ENCODE results near the gene TP73.
A peak's percentile ranks its signal among the peaks of the same experiment; 100 is the strongest.

TP73 gene

DNA sequence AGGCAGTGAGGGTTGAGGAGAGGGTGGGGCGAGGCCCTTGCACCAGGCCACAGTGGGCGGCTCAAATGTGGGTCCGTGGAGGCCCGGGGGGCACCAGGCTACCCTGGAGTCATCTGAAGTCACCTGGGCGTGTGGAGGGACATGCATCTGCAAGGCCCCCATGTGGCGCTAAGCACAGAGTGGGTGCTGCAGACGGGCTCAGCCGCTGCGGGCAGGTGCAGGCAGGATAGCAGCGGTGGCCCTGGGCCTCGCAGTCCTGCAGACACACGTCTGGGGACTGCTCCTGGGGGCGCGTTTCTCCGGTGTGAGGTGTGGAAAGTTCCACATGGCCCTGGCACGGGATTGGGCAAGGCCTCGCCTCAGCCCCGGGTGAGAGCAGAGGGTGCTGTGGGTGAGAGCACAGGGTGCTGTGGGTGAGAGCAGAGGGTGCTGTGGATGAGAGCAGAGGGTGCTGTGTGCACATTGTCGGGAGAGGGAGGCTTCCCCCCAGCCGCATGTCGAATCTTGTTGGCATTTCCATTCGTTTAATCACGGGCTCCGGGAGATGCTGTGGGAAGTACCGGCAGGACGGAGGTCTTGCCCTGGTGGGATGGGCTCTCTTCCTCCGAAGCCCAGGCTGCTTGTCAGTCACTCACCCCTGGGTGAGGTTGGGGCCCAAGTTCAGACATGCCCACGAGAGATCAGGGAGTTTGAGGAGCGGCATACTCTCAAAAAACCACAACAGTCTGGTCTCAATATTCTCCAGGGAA, 46.5 kb downstream of the TP73 start:
- peaks cover 0 to 10% (median 4%) of the 10 kb centered on the region in 5 experiments for H3K27me3 ChIP-seq (replicated peaks in 2 of 5; ENCODE audit: control insufficient read depth in 4 of 5, insufficient read depth in 5 of 5, low read length in 4 of 5)
- WGBS (ENCODE audit: insufficient coverage), result 93% methylated on average over 23 of the region's 29 CpGs
- CTCF ChIA-PET, result interaction anchor here (1.0 to 1.1 kb wide), 2 partner anchors 12 to 16 kb away, joined by 3 to 4 read pairs; no protein-coding TSS in a partner anchor
- no peak for DNase-seq
- peaks cover 0 to 7% (median 5%) of the 10 kb centered on the region in 4 experiments for H3K4me1 ChIP-seq (ENCODE audit: control extremely low read depth in 1 of 4, control insufficient read depth in 4 of 4, insufficient read depth in 4 of 4, low read length in 3 of 4)
- H3K36me3 ChIP-seq (ENCODE audit: control insufficient read depth in 4 of 4, insufficient read depth in 4 of 4, low read length in 3 of 4), result no peaks in the 10 kb centered on the region
- H3K9me3 ChIP-seq (ENCODE audit: control extremely low read depth in 1 of 5, control insufficient read depth in 4 of 5, insufficient read depth in 2 of 5, low read depth in 1 of 5, low read length in 4 of 5), result no peaks in the 10 kb centered on the region
- POLR2A ChIA-PET, result no interaction called here
- H3K27ac ChIP-seq (ENCODE audit: insufficient read depth in 1 of 2, low read depth in 1 of 2, low read length in 2 of 2, poor library complexity in 1 of 2, severe bottlenecking in 2 of 2), result no peak overlapping the region
- no peak overlapping the region for H3K4me3 ChIP-seq (ENCODE audit: control insufficient read depth in 1 of 7, extremely low read depth in 1 of 7, insufficient read depth in 4 of 7, low read depth in 2 of 7, low read length in 6 of 7)

- 85% methylated on average over 12 of the region's 18 CpGs for WGBS (ENCODE audit: insufficient coverage)
- H3K9me3 ChIP-seq (ENCODE audit: control extremely low read depth in 1 of 5, control insufficient read depth in 4 of 5, insufficient read depth in 2 of 5, low read depth in 1 of 5, low read length in 4 of 5), result no peaks in the 10 kb centered on the region
- H3K4me3 ChIP-seq (ENCODE audit: control insufficient read depth in 1 of 7, extremely low read depth in 1 of 7, insufficient read depth in 4 of 7, low read depth in 2 of 7, low read length in 6 of 7), result no peak overlapping the region
- H3K27ac ChIP-seq (ENCODE audit: insufficient read depth in 1 of 2, low read depth in 1 of 2, low read length in 2 of 2, poor library complexity in 1 of 2, severe bottlenecking in 2 of 2), result no peak overlapping the region
- H3K27me3 ChIP-seq (replicated peaks in 2 of 5; ENCODE audit: control insufficient read depth in 4 of 5, insufficient read depth in 5 of 5, low read length in 4 of 5), result peaks cover 0 to 10% (median 4%) of the 10 kb centered on the region in 5 experiments
- CTCF ChIA-PET, result interaction anchor here (1.0 to 1.1 kb wide), 2 partner anchors 13 to 15 kb away, joined by 3 to 4 read pairs; no protein-coding TSS in a partner anchor
- peaks cover 0 to 15% (median 10%) of the 10 kb centered on the region in 4 experiments for H3K4me1 ChIP-seq (ENCODE audit: control extremely low read depth in 1 of 4, control insufficient read depth in 4 of 4, insufficient read depth in 4 of 4, low read length in 3 of 4)
- DNase-seq, result no peak
- no peaks in the 10 kb centered on the region for H3K36me3 ChIP-seq (ENCODE audit: control insufficient read depth in 4 of 4, insufficient read depth in 4 of 4, low read length in 3 of 4)
- POLR2A ChIA-PET, result no interaction called here
These were observed 47.3 kb downstream of the TP73 start for GRCh38 chr1:3699596-3699995.

- 87% methylated on average over 7 of the region's 10 CpGs for WGBS (ENCODE audit: insufficient coverage)
- DNase-seq, result no peak
- no peaks in the 10 kb centered on the region for H3K36me3 ChIP-seq (ENCODE audit: control insufficient read depth in 4 of 4, insufficient read depth in 4 of 4, low read length in 3 of 4)
- POLR2A ChIA-PET, result no interaction called here
- no peaks in the 10 kb centered on the region for H3K9me3 ChIP-seq (ENCODE audit: control extremely low read depth in 1 of 5, control insufficient read depth in 4 of 5, insufficient read depth in 2 of 5, low read depth in 1 of 5, low read length in 4 of 5)
- no peak overlapping the region for H3K27ac ChIP-seq (ENCODE audit: insufficient read depth in 1 of 2, low read depth in 1 of 2, low read length in 2 of 2, poor library complexity in 1 of 2, severe bottlenecking in 2 of 2)
- H3K4me1 ChIP-seq (ENCODE audit: control extremely low read depth in 1 of 4, control insufficient read depth in 4 of 4, insufficient read depth in 4 of 4, low read length in 3 of 4), result peaks cover 0 to 13% (median 9%) of the 10 kb centered on the region in 4 experiments
- CTCF ChIA-PET, result no interaction called here
- H3K4me3 ChIP-seq (ENCODE audit: control insufficient read depth in 1 of 7, extremely low read depth in 1 of 7, insufficient read depth in 4 of 7, low read depth in 2 of 7, low read length in 6 of 7), result no peak overlapping the region
- peaks cover 0 to 10% (median 4%) of the 10 kb centered on the region in 5 experiments for H3K27me3 ChIP-seq (replicated peaks in 2 of 5; ENCODE audit: control insufficient read depth in 4 of 5, insufficient read depth in 5 of 5, low read length in 4 of 5)
These were observed 48.3 kb downstream of the TP73 start for GRCh38 chr1:3700631-3701030.

GRCh38 chr1:3702528-3702927, 50.2 kb downstream of the TP73 start:
- 88% methylated on average over 11 of the region's 19 CpGs for WGBS (ENCODE audit: insufficient coverage)
- no peak for DNase-seq
- POLR2A ChIA-PET, result no interaction called here
- Histone ChIP-seq H3K4me1 (ENCODE audit: control extremely low read depth in 1 of 4, control insufficient read depth in 4 of 4, insufficient read depth in 4 of 4, low read length in 3 of 4) (peaks cover 0 to 11% (median 9%) of the 10 kb centered on the region in 4 experiments), H3K4me3 (ENCODE audit: control insufficient read depth in 1 of 7, extremely low read depth in 1 of 7, insufficient read depth in 4 of 7, low read depth in 2 of 7, low read length in 6 of 7) (no peak overlapping the region), H3K36me3 (ENCODE audit: control insufficient read depth in 4 of 4, insufficient read depth in 4 of 4, low read length in 3 of 4) (no peaks in the 10 kb centered on the region), H3K9me3 (ENCODE audit: control extremely low read depth in 1 of 5, control insufficient read depth in 4 of 5, insufficient read depth in 2 of 5, low read depth in 1 of 5, low read length in 4 of 5) (no peaks in the 10 kb centered on the region), H3K27me3 (replicated peaks in 2 of 5; ENCODE audit: control insufficient read depth in 4 of 5, insufficient read depth in 5 of 5, low read length in 4 of 5) (peaks cover 0 to 22% (median 3%) of the 10 kb centered on the region in 5 experiments), H3K27ac (ENCODE audit: insufficient read depth in 1 of 2, low read depth in 1 of 2, low read length in 2 of 2, poor library complexity in 1 of 2, severe bottlenecking in 2 of 2) (no peak overlapping the region)
- CTCF ChIA-PET, result no interaction called here

DNA sequence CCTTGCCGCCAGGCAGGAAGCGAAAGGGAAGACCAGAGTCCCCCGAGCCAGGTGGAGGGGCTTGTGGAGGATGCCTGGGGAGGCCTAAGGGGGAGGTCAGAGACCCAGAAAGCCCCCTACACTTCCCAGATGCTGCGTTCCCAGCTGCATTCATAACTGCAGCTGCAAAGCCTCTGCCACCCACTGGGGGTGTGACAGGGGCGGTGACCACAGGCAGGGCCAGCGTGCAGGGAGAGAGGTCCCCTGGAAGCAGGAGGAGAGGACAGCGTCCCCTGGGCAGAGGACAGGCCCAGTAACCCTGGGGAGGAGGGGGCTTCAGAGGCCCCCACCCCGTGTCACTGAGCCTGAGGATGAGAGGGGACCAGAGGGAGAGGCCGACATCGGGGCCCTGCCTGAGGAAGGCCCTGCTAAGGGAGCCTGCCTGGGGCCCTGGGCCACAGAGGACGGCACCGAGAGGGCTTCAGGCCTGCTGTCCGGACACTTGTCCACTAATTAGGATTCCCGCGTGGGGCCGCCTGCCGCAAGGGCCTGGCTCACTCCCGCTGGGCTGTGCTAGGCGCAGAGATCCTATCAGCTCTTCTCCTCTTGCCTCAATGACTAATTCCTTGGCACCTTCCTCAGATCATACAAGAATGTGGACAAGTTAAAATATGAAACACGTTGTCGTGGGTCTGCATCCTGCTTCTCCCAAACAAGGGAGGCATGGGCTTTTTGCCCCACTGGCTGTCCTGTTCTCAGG, 50.8 kb downstream of the TP73 start:
- ChIA-PET CTCF (interaction anchor here (0.8 to 1.0 kb wide), 2 partner anchors 17 to 24 kb away, joined by 4 read pairs; no protein-coding TSS in a partner anchor), POLR2A (no interaction called here)
- Histone ChIP-seq H3K36me3 (ENCODE audit: control insufficient read depth in 4 of 4, insufficient read depth in 4 of 4, low read length in 3 of 4) (no peaks in the 10 kb centered on the region), H3K27me3 (replicated peaks in 2 of 5; ENCODE audit: control insufficient read depth in 4 of 5, insufficient read depth in 5 of 5, low read length in 4 of 5) (peaks cover 0 to 28% (median 7%) of the 10 kb centered on the region in 5 experiments), H3K9me3 (ENCODE audit: control extremely low read depth in 1 of 5, control insufficient read depth in 4 of 5, insufficient read depth in 2 of 5, low read depth in 1 of 5, low read length in 4 of 5) (no peaks in the 10 kb centered on the region), H3K4me1 (ENCODE audit: control extremely low read depth in 1 of 4, control insufficient read depth in 4 of 4, insufficient read depth in 4 of 4, low read length in 3 of 4) (peaks cover 0 to 11% (median 9%) of the 10 kb centered on the region in 4 experiments), H3K4me3 (ENCODE audit: control insufficient read depth in 1 of 7, extremely low read depth in 1 of 7, insufficient read depth in 4 of 7, low read depth in 2 of 7, low read length in 6 of 7) (no peak overlapping the region), H3K27ac (ENCODE audit: insufficient read depth in 1 of 2, low read depth in 1 of 2, low read length in 2 of 2, poor library complexity in 1 of 2, severe bottlenecking in 2 of 2) (no peak overlapping the region)
- WGBS (ENCODE audit: insufficient coverage), result 93% methylated on average over 15 of the region's 21 CpGs
- peak in 1 of 3 donors; percentile 14 for DNase-seq

GRCh38 chr1:3703786-3704371, 51.6 kb downstream of the TP73 start:
- POLR2A ChIA-PET, result no interaction called here
- Histone ChIP-seq H3K36me3 (ENCODE audit: control insufficient read depth in 4 of 4, insufficient read depth in 4 of 4, low read length in 3 of 4) (no peaks in the 10 kb centered on the region), H3K27ac (ENCODE audit: insufficient read depth in 1 of 2, low read depth in 1 of 2, low read length in 2 of 2, poor library complexity in 1 of 2, severe bottlenecking in 2 of 2) (no peak overlapping the region), H3K27me3 (replicated peaks in 2 of 5; ENCODE audit: control insufficient read depth in 4 of 5, insufficient read depth in 5 of 5, low read length in 4 of 5) (peaks cover 0 to 35% (median 7%) of the 10 kb centered on the region in 5 experiments), H3K9me3 (ENCODE audit: control extremely low read depth in 1 of 5, control insufficient read depth in 4 of 5, insufficient read depth in 2 of 5, low read depth in 1 of 5, low read length in 4 of 5) (no peaks in the 10 kb centered on the region), H3K4me3 (ENCODE audit: control insufficient read depth in 1 of 7, extremely low read depth in 1 of 7, insufficient read depth in 4 of 7, low read depth in 2 of 7, low read length in 6 of 7) (peak overlapping the region in 1 of 7 experiments; percentile 55), H3K4me1 (ENCODE audit: control extremely low read depth in 1 of 4, control insufficient read depth in 4 of 4, insufficient read depth in 4 of 4, low read length in 3 of 4) (peaks cover 0 to 11% (median 9%) of the 10 kb centered on the region in 4 experiments)
- 32% methylated on average over 25 of the region's 28 CpGs for WGBS (ENCODE audit: insufficient coverage)
- CTCF ChIA-PET, result interaction anchor here (0.8 to 1.9 kb wide), 3 partner anchors 8 to 23 kb away, joined by 4 to 6 read pairs (median 4); no protein-coding TSS in a partner anchor
- DNase-seq, result peak; percentile 20 to 63 (median 59)

Measured in common myeloid progenitor, CD34-positive (primary cell).